H1 (cell line): ENCODE measurements around the gene PSMD5. TPM values are rescaled to one million over a fixed set of nuclear protein-coding genes. Genes with fewer than 3 reads are reported as not detected.

ENCODE experiments used
- CTCF ChIA-PET: fragments of 300-600 bp; sonication (Branson Sonifier 250); formaldehyde crosslinking; loops from one replicate; lab custom pipeline; 2021; ENCODE audit not compliant: partially characterized antibody; lab: Charles Lee
- POLR2A ChIA-PET: fragments of 300-600 bp; sonication (Branson Sonifier 250); formaldehyde crosslinking; loops from one replicate; lab custom pipeline; 2021; ENCODE audit warnings: inconsistent platforms; ENCODE audit not compliant: partially characterized antibody; lab: Charles Lee
- DNase-seq, 2 experiments: peaks; one replicate each; pipeline versions ENCODE4 v3.0.0 to v3.0.0-alpha.2; 2010 to 2022; ENCODE audit warnings: low spot score in 2 of 2, low read depth in 1 of 2, mixed read lengths in 1 of 2
- FAIRE-seq: peaks from 2 replicates; lab custom pipeline; 2011; peaks lifted over from hg19 to GRCh38; lab: Jason Lieb, UNC
- H2AFZ ChIP-seq: 2 replicates; pipeline ENCODE4 v1.8.1; 2012; ENCODE audit warnings: low read length, inconsistent platforms
- H2AK5ac ChIP-seq: 2 replicates; pipeline ENCODE4 v1.6.1; 2013; ENCODE audit warnings: low read depth, low read length
- H2BK120ac ChIP-seq: replicated peaks from 2 replicates; pipeline ENCODE3; 2013; ENCODE audit warnings: low read depth, low read length, inconsistent platforms
- H2BK12ac ChIP-seq: 2 replicates; pipeline ENCODE4 v1.6.1; 2013; ENCODE audit warnings: low read depth, low read length
- H2BK15ac ChIP-seq: 2 replicates; pipeline ENCODE4 v1.6.1; 2013; ENCODE audit warnings: low read length
- H2BK20ac ChIP-seq: 2 replicates; pipeline ENCODE4 v1.6.1; 2013; ENCODE audit warnings: low read length
- H2BK5ac ChIP-seq: 2 replicates; pipeline ENCODE4 v1.6.1; 2013; ENCODE audit warnings: low read depth, low read length
- H3K14ac ChIP-seq: 2 replicates; pipeline ENCODE4 v1.6.1; 2013; ENCODE audit warnings: inconsistent platforms; ENCODE audit not compliant: insufficient read length
- H3K18ac ChIP-seq: 2 replicates; pipeline ENCODE4 v1.6.1; 2013; ENCODE audit warnings: low read length; ENCODE audit errors: extremely low read depth
- H3K23ac ChIP-seq: 2 replicates; pipeline ENCODE4 v1.6.1; 2013; ENCODE audit warnings: inconsistent platforms; ENCODE audit not compliant: insufficient read length
- H3K23me2 ChIP-seq: 2 replicates; pipeline ENCODE4 v1.6.1; 2013; ENCODE audit warnings: low read depth, low read length
- H3K27ac ChIP-seq: 2 replicates; pipeline ENCODE4 v1.6.1; 2011; ENCODE audit warnings: low read depth, low read length, inconsistent platforms
- H3K27me3 ChIP-seq, 4 experiments: replicated peaks in 1 of 4; 1 replicate in 1 of 4; 2 replicates in 3 of 4; pipeline versions ENCODE4 v1.6.1 to v1.8.1; 2011 to 2013; ENCODE audit warnings: low read length in 3 of 4, mild to moderate bottlenecking in 3 of 4, inconsistent platforms in 2 of 4, mixed read lengths in 2 of 4, moderate library complexity in 1 of 4; ENCODE audit not compliant: control insufficient read depth in 3 of 4, insufficient read depth in 3 of 4; ENCODE audit errors: extremely low read depth in 1 of 4
- H3K36me3 ChIP-seq, 4 experiments: 2 replicates each; pipeline versions ENCODE4 v1.6.1 to v1.8.1; 2011 to 2013; ENCODE audit warnings: mild to moderate bottlenecking in 4 of 4, low read length in 3 of 4, moderate library complexity in 2 of 4, control low read depth in 1 of 4, inconsistent platforms in 1 of 4; ENCODE audit not compliant: insufficient read depth in 4 of 4, control insufficient read depth in 2 of 4
- H3K4ac ChIP-seq: replicated peaks from 2 replicates; pipeline ENCODE3; 2013; ENCODE audit warnings: low read length, low read depth, mixed read lengths, inconsistent platforms; ENCODE audit not compliant: insufficient read length
- H3K4me1 ChIP-seq, 4 experiments: replicated peaks in 1 of 4; 1 replicate in 1 of 4; 2 replicates in 3 of 4; pipeline versions ENCODE4 v1.6.1 to v1.8.1; 2011 to 2013; ENCODE audit warnings: low read length in 3 of 4, inconsistent platforms in 2 of 4, mixed read lengths in 1 of 4; ENCODE audit not compliant: insufficient read depth in 4 of 4, control insufficient read depth in 3 of 4
- H3K4me2 ChIP-seq, 2 experiments: 2 replicates each; pipeline versions ENCODE4 v1.6.1 to v1.8.1; 2011 to 2013; ENCODE audit warnings: low read depth in 2 of 2, low read length in 2 of 2, control low read depth in 1 of 2, inconsistent platforms in 1 of 2, mild to moderate bottlenecking in 1 of 2; ENCODE audit not compliant: insufficient read depth in 1 of 2
- H3K4me3 ChIP-seq, 4 experiments: fragments of 200-600, 300-600 bp in 1 of 4; sonication (generic), shearing (Covaris generic), sonication (Bioruptor Twin) in 1 of 4; 2 replicates each; pipeline versions ENCODE4 v1.5.1 to v1.8.1; 2011 to 2016; ENCODE audit warnings: low read length in 4 of 4, low read depth in 3 of 4, control low read depth in 2 of 4, inconsistent platforms in 2 of 4, mild to moderate bottlenecking in 2 of 4, mixed read lengths in 1 of 4, moderate library complexity in 1 of 4; ENCODE audit not compliant: insufficient read depth in 2 of 4; ENCODE audit errors: extremely low read depth in 1 of 4
- H3K56ac ChIP-seq: replicated peaks from 2 replicates; pipeline ENCODE3; 2013; ENCODE audit warnings: low read depth, mild to moderate bottlenecking, mixed read lengths, low read length, inconsistent platforms; ENCODE audit not compliant: insufficient read length
- H3K79me1 ChIP-seq: 2 replicates; pipeline ENCODE4 v1.6.1; 2013; ENCODE audit warnings: low read depth, low read length, control low read depth
- H3K79me2 ChIP-seq, 2 experiments: 2 replicates each; pipeline versions ENCODE4 v1.6.1 to v1.8.1; 2012 to 2013; ENCODE audit warnings: low read length in 2 of 2, mild to moderate bottlenecking in 2 of 2, inconsistent platforms in 1 of 2; ENCODE audit not compliant: insufficient read depth in 2 of 2, control insufficient read depth in 1 of 2
- H3K9ac ChIP-seq, 4 experiments: replicated peaks in 1 of 4; 1 replicate in 1 of 4; 2 replicates in 3 of 4; pipeline versions ENCODE4 v1.6.1 to v1.8.1; 2011 to 2013; ENCODE audit warnings: low read depth in 3 of 4, low read length in 3 of 4, control low read depth in 2 of 4, mild to moderate bottlenecking in 2 of 4, moderate library complexity in 2 of 4, inconsistent platforms in 1 of 4; ENCODE audit errors: extremely low read depth in 1 of 4
- H3K9me3 ChIP-seq, 2 experiments: 2 replicates each; pipeline versions ENCODE4 v1.6.1 to v1.8.1; 2012 to 2013; ENCODE audit warnings: mild to moderate bottlenecking in 2 of 2, moderate library complexity in 2 of 2, control low read depth in 1 of 2, inconsistent platforms in 1 of 2, low read depth in 1 of 2, low read length in 1 of 2, mixed read lengths in 1 of 2; ENCODE audit not compliant: insufficient read depth in 2 of 2
- H4K20me1 ChIP-seq, 2 experiments: replicated peaks in 1 of 2; 2 replicates each; pipeline versions ENCODE3 to v1.8.1; 2011 to 2013; ENCODE audit warnings: inconsistent platforms in 2 of 2, low read length in 2 of 2, mild to moderate bottlenecking in 1 of 2; ENCODE audit not compliant: insufficient read depth in 2 of 2, control insufficient read depth in 1 of 2
- H4K5ac ChIP-seq: 2 replicates; pipeline ENCODE4 v1.6.1; 2013; ENCODE audit warnings: low read length, low read depth, mixed read lengths, inconsistent platforms; ENCODE audit not compliant: insufficient read length
- H4K8ac ChIP-seq: 2 replicates; pipeline ENCODE4 v1.8.0; 2013; ENCODE audit warnings: mild to moderate bottlenecking, moderate library complexity, low read length, inconsistent platforms; ENCODE audit not compliant: insufficient read depth; ENCODE audit errors: extremely low read depth
- H4K91ac ChIP-seq: replicated peaks from 2 replicates; pipeline ENCODE3; 2013; ENCODE audit warnings: low read length, mixed read lengths, inconsistent platforms; ENCODE audit not compliant: insufficient read length
- ASH2L ChIP-seq: fragments of 200-600, 300-600 bp; sonication (generic); IDR thresholded peaks from one replicate; pipeline ENCODE4 v1.7.1; 2017; ENCODE audit warnings: low read length
- BRCA1 ChIP-seq: IDR thresholded peaks from 2 replicates; pipeline ENCODE4 v1.6.1; 2012; ENCODE audit warnings: low read depth, low read length, improper control_type of control experiment
- GTF2F1 ChIP-seq: IDR thresholded peaks from 2 replicates; pipeline ENCODE4 v1.6.1; 2012; ENCODE audit warnings: low read depth, low read length, improper control_type of control experiment, borderline replicate concordance
- JUN ChIP-seq: IDR thresholded peaks from 2 replicates; pipeline ENCODE4 v1.6.1; 2011; ENCODE audit warnings: low read depth, mild to moderate bottlenecking, improper control_type of control experiment, low read length
- RAD21 ChIP-seq, 2 experiments: IDR thresholded peaks in 1 of 2; conservative IDR thresholded peaks in 1 of 2; 2 replicates each; pipeline ENCODE4 v1.6.1; 2011; ENCODE audit warnings: low read depth in 2 of 2, low read length in 2 of 2, improper control_type of control experiment in 1 of 2, inconsistent platforms in 1 of 2, mild to moderate bottlenecking in 1 of 2, moderate library complexity in 1 of 2
- RBBP5 ChIP-seq: IDR thresholded peaks from 2 replicates; pipeline ENCODE4 v1.7.1; 2012; ENCODE audit warnings: low read depth, mild to moderate bottlenecking, inconsistent platforms, low read length, moderate library complexity, borderline replicate concordance
- WGBS, 2 experiments: shearing (Covaris generic) in 1 of 2; methylation state at CpG; one replicate each; pipeline versions ENCODE4 v1.1.6 to v1.1.7; 2013 to 2015; ENCODE audit warnings: low lambda C conversion rate in 2 of 2, mixed read lengths in 2 of 2, inconsistent platforms in 1 of 2, low coverage in 1 of 2, missing lambda C conversion rate in 1 of 2; ENCODE audit not compliant: insufficient replicate concordance in 2 of 2, insufficient coverage in 1 of 2, insufficient read length in 1 of 2; ENCODE audit errors: extremely low coverage in 1 of 2, missing lambda C conversion rate in 1 of 2; 5-methylcytosine and 5-hydroxymethylcytosine counted together
- polyA plus RNA-seq, 7 experiments: library from polyadenylated mRNA; depleted of rRNA in 3 of 7; stranded (reverse) in 5 of 7; unstranded in 2 of 7; fragments of >200 nt in 5 of 7; fragments of 200-250 nt in 2 of 7; gene quantifications; 1 replicate in 5 of 7; 2 replicates in 1 of 7; 4 replicates in 1 of 7; pipeline versions ENCODE4 v1.2.1 to v1.2.3, GENCODE V29; 2011 to 2013; ENCODE audit warnings: missing spikeins in 2 of 7, mixed read lengths in 2 of 7
- total RNA-seq: library from RNA; stranded (reverse); fragmentation: NEBNext Ultra II Directional; extraction: Animal tissue kit (Norgen Biotek cat#: 25700); gene quantifications from 2 replicates; pipeline ENCODE4 v1.2.1, GENCODE V29; 2021
- TF ChIP-seq, protein P1 (sequence below): IDR thresholded peaks from 2 replicates; pipeline ENCODE4 v1.6.1; 2011; ENCODE audit warnings: low read length, improper control_type of control experiment
- TF ChIP-seq, protein P2 (sequence below): IDR thresholded peaks from 2 replicates; pipeline ENCODE4 v1.6.1; 2012; ENCODE audit warnings: low read length, inconsistent platforms

PSMD5 gene
- total and polyA plus RNA-seq, 2 of the 8 experiments (the other 6 are each of a cell fraction or from before 2014, with no cell fraction given), result 19.2 to 30.5 TPM

DNA sequence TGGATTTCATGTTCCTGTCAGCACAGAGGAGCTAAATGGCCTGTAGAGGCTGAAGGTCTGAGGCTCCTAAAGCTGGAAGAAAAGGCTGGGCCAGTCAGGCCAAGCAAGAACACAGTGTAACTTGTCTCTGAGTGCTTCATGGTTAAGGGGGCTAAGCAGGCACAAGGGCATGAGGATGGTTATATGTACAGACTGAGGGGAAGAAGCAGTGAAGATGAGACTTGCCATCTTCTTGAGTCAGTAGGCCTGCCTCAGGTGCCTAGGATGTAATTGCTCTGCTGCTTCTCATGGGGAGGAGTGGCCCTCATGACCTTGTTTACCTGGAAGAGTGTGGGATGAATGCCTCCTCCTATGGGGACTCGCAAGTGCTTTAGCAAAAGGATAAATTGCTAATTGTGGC lies 8.7 kb upstream of the PSMD5 start:
- peak overlapping the region; percentile 62; the same call in 1 of the 2 replicates for H3K18ac ChIP-seq
- H3K79me2 ChIP-seq, result no peaks in the 10 kb centered on the region
- H4K91ac ChIP-seq, result no peak overlapping the region
- H3K23ac ChIP-seq, result no peak overlapping the region
- no peak overlapping the region for H3K4ac ChIP-seq
- H3K4me3 ChIP-seq, result no peak overlapping the region
- peak overlapping the region; percentile 2; the same call in 1 of the 2 replicates for H2BK20ac ChIP-seq
- peak overlapping the region; percentile 26; the same call in 1 of the 2 replicates for H3K27ac ChIP-seq
- H2BK5ac ChIP-seq, result peak overlapping the region; percentile 27; the same call in 1 of the 2 replicates
- H2BK12ac ChIP-seq, result peak overlapping the region; percentile 93
- peaks cover 0 to 4% (median 0%) of the 10 kb centered on the region in 4 experiments; a peak in 1 of 8 replicates for H3K36me3 ChIP-seq
- H3K9ac ChIP-seq, result no peak overlapping the region
- peak overlapping the region; percentile 73; the same call in 1 of the 2 replicates for H2BK15ac ChIP-seq
- H3K4me2 ChIP-seq, result peak overlapping the region in 1 of 2 experiments; percentile 42; a peak in 2 of 4 replicates
- H3K27me3 ChIP-seq, result no peaks in the 10 kb centered on the region; a peak in 1 of 7 replicates
- H4K8ac ChIP-seq, result no peak overlapping the region
- TF ChIP-seq, protein P1, sequence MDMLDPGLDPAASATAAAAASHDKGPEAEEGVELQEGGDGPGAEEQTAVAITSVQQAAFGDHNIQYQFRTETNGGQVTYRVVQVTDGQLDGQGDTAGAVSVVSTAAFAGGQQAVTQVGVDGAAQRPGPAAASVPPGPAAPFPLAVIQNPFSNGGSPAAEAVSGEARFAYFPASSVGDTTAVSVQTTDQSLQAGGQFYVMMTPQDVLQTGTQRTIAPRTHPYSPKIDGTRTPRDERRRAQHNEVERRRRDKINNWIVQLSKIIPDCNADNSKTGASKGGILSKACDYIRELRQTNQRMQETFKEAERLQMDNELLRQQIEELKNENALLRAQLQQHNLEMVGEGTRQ, result no peak
- TF ChIP-seq RAD21 (IDR thresholded peaks at IDR 0.05 in 1 of 2, conservative IDR thresholded peaks at IDR 0.05 in 1 of 2; ENCODE audit: low read depth in 2 of 2, low read length in 2 of 2) (no peak), JUN (no peak), GTF2F1 (no peak), ASH2L (no peak), BRCA1 (no peak), RBBP5 (no peak)
- TF ChIP-seq, protein P2, sequence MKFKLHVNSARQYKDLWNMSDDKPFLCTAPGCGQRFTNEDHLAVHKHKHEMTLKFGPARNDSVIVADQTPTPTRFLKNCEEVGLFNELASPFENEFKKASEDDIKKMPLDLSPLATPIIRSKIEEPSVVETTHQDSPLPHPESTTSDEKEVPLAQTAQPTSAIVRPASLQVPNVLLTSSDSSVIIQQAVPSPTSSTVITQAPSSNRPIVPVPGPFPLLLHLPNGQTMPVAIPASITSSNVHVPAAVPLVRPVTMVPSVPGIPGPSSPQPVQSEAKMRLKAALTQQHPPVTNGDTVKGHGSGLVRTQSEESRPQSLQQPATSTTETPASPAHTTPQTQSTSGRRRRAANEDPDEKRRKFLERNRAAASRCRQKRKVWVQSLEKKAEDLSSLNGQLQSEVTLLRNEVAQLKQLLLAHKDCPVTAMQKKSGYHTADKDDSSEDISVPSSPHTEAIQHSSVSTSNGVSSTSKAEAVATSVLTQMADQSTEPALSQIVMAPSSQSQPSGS, result no peak
- TF ChIP-seq, all 59 proteins: peak for 0
- no peaks in the 10 kb centered on the region for H3K79me1 ChIP-seq
- H2AK5ac ChIP-seq, result no peak overlapping the region
- H4K20me1 ChIP-seq, result no peaks in the 10 kb centered on the region
- H2AFZ ChIP-seq, result no peak overlapping the region
- no peak overlapping the region for H4K5ac ChIP-seq
- FAIRE-seq (no peak), DNase-seq (no peak)
- WGBS, 2 experiments, result 100% methylated on average over 1 of the region's 1 CpG; no CpG with 5 or more reads in 1 of the 2 experiments
- H3K14ac ChIP-seq, result no peak overlapping the region
- no peaks in the 10 kb centered on the region for H3K23me2 ChIP-seq
- peaks cover 0 to 20% (median 15%) of the 10 kb centered on the region in 4 experiments; a peak in 6 of 7 replicates for H3K4me1 ChIP-seq
- ChIA-PET POLR2A (interaction anchor here (1.0 to 11.0 kb wide), 5 partner anchors 9 to 91 kb away, joined by 3 to 61 read pairs (median 3); no protein-coding TSS in a partner anchor), CTCF (interaction anchor here (8.5 kb wide), 1 partner anchor 14 kb away, joined by 70 read pairs; no protein-coding TSS in a partner anchor)
- no peak overlapping the region for H3K56ac ChIP-seq
- no peaks in the 10 kb centered on the region for H3K9me3 ChIP-seq
- no peak overlapping the region for H2BK120ac ChIP-seq
